Gastrocnemius medialis (tissue), 4 donors: Measurements from ENCODE around the gene CABLES2.

Source experiments
- CTCF ChIP-seq, 5 experiments: fragments of 450-650 bp in 3 of 5; fragments of 200-600 bp in 2 of 5; sonication (generic) in 2 of 5; IDR thresholded peaks in 4 of 5; conservative IDR thresholded peaks in 1 of 5; 1 replicate in 4 of 5; 2 replicates in 1 of 5; pipeline ENCODE4 v1.5.1; 2016 to 2019; ENCODE audit warnings: antibody characterized with exemption in 5 of 5, mild to moderate bottlenecking in 3 of 5, moderate library complexity in 3 of 5
- POLR2A ChIP-seq, 2 donors: fragments of 450-650 bp; IDR thresholded peaks; one replicate each; pipeline ENCODE4 v1.6.1; 2017; ENCODE audit warnings: antibody characterized with exemption in 2 of 2, mild to moderate bottlenecking in 2 of 2, moderate library complexity in 2 of 2

- TF ChIP-seq CTCF (IDR thresholded peaks at IDR 0.05 in 4 of 5, conservative IDR thresholded peaks at IDR 0.05 in 1 of 5), result no peak
- TF ChIP-seq POLR2A (IDR thresholded peaks at IDR 0.05), result no peak
These were observed 11.1 kb upstream of the CABLES2 start for GRCh38 chr20:62417981-62418708.
